HL-60/S4 treated with retinoic acid at 250 ng/mL for 4 days and 3 days (cell line): ENCODE measurements around the gene NDUFS3.

ENCODE experiments used
- in situ Hi-C: fragments of 300-500 bp; cut with MboI; formaldehyde crosslinking; loops from 2 replicates; pipeline ENCODE4 v1.7.0; 2022; ENCODE audit warnings: low sequenced_read_pairs

The NDUFS3 gene

GRCh38 chr11:47628026-47628425 lies 49.2 kb downstream of the NDUFS3 start:
- in situ Hi-C loops, result no loop called here

DNA sequence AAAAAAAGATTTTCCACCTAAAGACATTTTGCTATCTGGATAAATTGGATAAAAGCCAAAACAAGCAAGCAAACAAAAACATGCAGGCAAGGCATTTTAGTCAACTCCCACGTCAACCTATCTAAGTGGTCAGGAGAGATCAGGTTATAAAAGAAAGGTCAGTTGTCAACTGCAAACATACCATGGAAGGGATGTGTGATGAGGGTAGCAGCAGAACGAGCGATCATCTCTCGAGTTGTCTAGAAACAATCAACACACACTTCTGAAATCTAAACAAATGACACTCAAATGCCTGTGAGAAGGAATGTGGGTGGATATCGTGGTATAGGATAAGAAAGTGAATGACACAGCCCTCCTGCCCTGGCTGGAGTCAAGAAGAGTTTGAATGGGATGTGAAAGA lies 52.6 kb downstream of the NDUFS3 start:
- in situ Hi-C loops, result no loop called here
